ENCODE results near the gene RPTOR. TPM values are rescaled to one million over a fixed set of nuclear protein-coding genes. Genes with fewer than 3 reads are reported as not detected.

RPTOR gene
- total RNA-seq, 4 donors from 2014 or later, result 23.6 to 37.0 (median 27.8) TPM

DNA sequence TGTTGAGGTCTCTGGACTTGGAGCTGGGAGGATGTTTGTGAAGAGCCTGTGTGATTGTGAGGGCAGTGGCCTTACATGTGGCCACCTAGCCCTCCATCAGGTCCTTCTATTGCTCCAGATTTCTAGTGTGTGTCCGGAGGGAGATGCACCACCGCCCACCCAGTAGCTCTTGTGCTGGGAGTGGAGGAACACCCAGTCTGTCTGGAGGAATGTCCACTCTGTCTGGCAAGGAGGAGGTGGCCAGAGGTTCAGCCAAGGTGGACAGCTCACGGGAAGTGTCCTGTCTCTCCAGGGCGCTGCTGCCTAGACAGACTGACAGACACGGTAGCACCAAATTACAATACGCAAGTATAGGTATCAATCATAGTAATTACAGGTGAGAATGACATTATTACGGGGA is 10.6 kb downstream of the RPTOR start:
- ATAC-seq (ENCODE audit: low FRiP score) (no peak), DNase-seq (ENCODE audit: low spot score) (no peak)
- TF ChIP-seq, protein P1, sequence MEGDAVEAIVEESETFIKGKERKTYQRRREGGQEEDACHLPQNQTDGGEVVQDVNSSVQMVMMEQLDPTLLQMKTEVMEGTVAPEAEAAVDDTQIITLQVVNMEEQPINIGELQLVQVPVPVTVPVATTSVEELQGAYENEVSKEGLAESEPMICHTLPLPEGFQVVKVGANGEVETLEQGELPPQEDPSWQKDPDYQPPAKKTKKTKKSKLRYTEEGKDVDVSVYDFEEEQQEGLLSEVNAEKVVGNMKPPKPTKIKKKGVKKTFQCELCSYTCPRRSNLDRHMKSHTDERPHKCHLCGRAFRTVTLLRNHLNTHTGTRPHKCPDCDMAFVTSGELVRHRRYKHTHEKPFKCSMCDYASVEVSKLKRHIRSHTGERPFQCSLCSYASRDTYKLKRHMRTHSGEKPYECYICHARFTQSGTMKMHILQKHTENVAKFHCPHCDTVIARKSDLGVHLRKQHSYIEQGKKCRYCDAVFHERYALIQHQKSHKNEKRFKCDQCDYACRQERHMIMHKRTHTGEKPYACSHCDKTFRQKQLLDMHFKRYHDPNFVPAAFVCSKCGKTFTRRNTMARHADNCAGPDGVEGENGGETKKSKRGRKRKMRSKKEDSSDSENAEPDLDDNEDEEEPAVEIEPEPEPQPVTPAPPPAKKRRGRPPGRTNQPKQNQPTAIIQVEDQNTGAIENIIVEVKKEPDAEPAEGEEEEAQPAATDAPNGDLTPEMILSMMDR (IDR thresholded peaks at IDR 0.05), result no peak

GRCh38 chr17:80558046-80558445 is 13.4 kb downstream of the RPTOR start:
- ATAC-seq (ENCODE audit: low FRiP score), result no peak

GRCh38 chr17:80559825-80560251 is 15.2 kb downstream of the RPTOR start:
- DNase-seq (ENCODE audit: low spot score) (no peak), ATAC-seq (ENCODE audit: low FRiP score) (no peak)
- TF ChIP-seq, protein P1 (IDR thresholded peaks at IDR 0.05), result no peak

More at GRCh38 chr17:80558046-80558445, 13.4 kb downstream of the RPTOR start:
- TF ChIP-seq, protein P1 (IDR thresholded peaks at IDR 0.05), result no peak
- no peak for DNase-seq (ENCODE audit: low spot score)

GRCh38 chr17:80561541-80562114 is 17.0 kb downstream of the RPTOR start:
- TF ChIP-seq, protein P1 (IDR thresholded peaks at IDR 0.05), result no peak
- DNase-seq (ENCODE audit: low spot score) (no peak), ATAC-seq (ENCODE audit: low FRiP score) (no peak)

- TF ChIP-seq, protein P1 (IDR thresholded peaks at IDR 0.05), result no peak
- no peak for ATAC-seq (ENCODE audit: low FRiP score)
- no peak for DNase-seq (ENCODE audit: low spot score)
Measured at GRCh38 chr17:80564545-80564944, 19.9 kb downstream of the RPTOR start.

DNA sequence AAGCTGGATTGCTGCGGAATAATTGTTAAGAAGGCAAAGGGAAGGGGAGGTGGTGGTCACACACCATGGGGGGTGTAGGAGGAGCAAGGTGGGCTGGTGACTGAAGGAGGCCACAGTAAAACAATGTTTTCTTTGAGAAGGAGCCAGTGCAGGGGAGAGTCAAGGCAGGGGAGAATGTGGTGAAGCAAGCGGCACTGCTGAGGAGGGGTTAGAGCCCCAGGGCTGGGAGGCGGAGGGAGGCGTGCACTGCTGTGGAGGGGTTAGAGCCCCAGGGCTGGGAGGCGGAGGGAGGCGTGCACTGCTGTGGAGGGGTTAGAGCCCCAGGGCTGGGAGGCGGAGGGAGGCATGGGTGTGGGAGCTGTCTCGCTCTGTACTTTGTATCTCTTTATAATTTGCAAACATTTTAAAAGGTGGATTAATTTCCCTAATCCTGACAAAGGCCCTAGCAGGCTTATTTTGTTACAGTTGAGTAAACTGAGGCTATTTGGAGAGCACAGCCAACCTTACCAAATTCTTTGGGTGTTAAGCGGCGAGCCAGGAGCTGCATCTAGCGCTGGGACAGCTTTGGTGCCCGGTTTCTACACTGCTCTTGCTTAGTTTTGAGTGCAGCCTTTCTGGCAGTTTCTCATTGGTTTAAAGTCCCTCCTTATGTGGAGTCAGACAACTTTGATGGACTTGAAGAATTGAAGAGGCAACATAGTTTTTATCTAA is 20.9 kb downstream of the RPTOR start:
- no peak for DNase-seq (ENCODE audit: low spot score)

More for the DNA sequence above, 20.9 kb downstream of the RPTOR start:
- peak; percentile 78 for ATAC-seq (ENCODE audit: low FRiP score)
- TF ChIP-seq, protein P1 (IDR thresholded peaks at IDR 0.05), result no peak
